ENCODE measurements around the gene PPP1R9B. TPM values are rescaled to one million over a fixed set of nuclear protein-coding genes. Genes with fewer than 3 reads are reported as not detected.
A peak's percentile ranks its signal among the peaks of the same experiment; 100 is the strongest.

The PPP1R9B gene
- total RNA-seq, 2 experiments from 2014 or later = 84.3 to 86.1 TPM

DNA sequence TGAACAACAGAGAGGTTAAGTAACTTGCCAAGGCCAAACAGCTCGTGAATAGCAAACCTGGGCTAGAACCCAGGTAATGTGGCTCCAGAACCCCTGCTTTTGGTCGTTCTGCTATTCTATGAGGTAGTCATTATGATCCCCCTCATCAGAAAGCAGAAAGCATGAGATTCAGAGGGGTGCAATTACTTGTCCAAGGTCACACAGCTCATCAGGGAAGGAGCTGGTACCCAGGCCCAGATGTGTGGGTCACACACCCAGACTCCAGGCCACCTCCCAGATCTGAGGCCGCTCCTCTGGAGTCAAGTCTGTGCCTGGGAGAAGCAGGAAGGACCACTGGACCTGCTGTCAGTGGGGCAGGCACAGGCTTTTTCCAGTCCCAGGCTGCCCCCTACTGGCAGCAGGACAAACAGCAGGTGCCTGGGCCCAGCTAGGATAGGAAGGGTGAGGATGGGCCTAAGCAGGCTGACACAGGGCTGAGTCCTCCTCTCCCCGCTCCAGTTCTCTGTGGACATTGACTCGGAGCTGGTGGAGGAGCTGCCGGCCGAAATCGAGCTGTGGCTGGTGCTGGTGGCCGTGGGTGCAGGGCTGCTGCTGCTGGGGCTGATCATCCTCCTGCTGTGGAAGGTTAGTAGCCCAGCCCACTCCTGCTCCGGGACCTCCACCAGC lies 63.1 kb downstream of the PPP1R9B start:
- no peak overlapping the region for H3K27ac Mint-ChIP-seq
- H3K4me1 Mint-ChIP-seq (ENCODE audit: low read depth) = no peaks in the 10 kb centered on the region
- ChIA-PET CTCF (interaction anchor here (0.6 to 3.3 kb wide), 40 partner anchors 9 to 518 kb away, joined by 3 to 167 read pairs (median 5); partner anchors contain the start of genes DLX3, ITGA3, PDK2 and SAMD14), POLR2A (interaction anchor here (1.0 kb wide), 1 partner anchor 32 kb away, joined by 3 read pairs; no protein-coding TSS in a partner anchor)
- DNase-seq = peak; percentile 85
- H3K36me3 Mint-ChIP-seq = peaks cover 3% of the 10 kb centered on the region
- H3K27me3 Mint-ChIP-seq = no peaks in the 10 kb centered on the region
- H3K9me3 Mint-ChIP-seq = no peaks in the 10 kb centered on the region
- intact Hi-C loops (cut with micrococcal nuclease) = loop anchor here (1.0 to 2.0 kb wide), 2 partner anchors 31 to 60 kb away; partner anchors contain the start of gene ITGA3
- H3K4me3 Mint-ChIP-seq = no peak overlapping the region

Other genes starting within 250 kb of the PPP1R9B start
- gene DLX4, start 181.5 kb downstream of the PPP1R9B start, total RNA-seq = under 1 TPM; 0.52 to 0.87 TPM
- gene DLX3, start 155.5 kb downstream of the PPP1R9B start, total RNA-seq = not detected
- gene ITGA3, start 94.6 kb downstream of the PPP1R9B start, total RNA-seq = 10 to 100 TPM; 15.8 to 17.6 TPM
- gene PDK2, start 55.3 kb downstream of the PPP1R9B start, total RNA-seq = 10 to 100 TPM; 13.3 to 14.6 TPM
- 1 to 10 TPM; 3.4 to 3.7 TPM for gene SAMD14, start 20.5 kb downstream of the PPP1R9B start, total RNA-seq
- under 1 TPM in 1 of 2 experiments, not detected in 1; 0.59 TPM for gene SGCA, start 15.3 kb upstream of the PPP1R9B start, total RNA-seq
- 1 to 10 TPM; 2.3 to 3.7 TPM for gene COL1A1, start 51.0 kb upstream of the PPP1R9B start, total RNA-seq
- under 1 TPM in 1 of 2 experiments, not detected in 1; 0.07 TPM for gene TMEM92, start 123.8 kb upstream of the PPP1R9B start, total RNA-seq
- gene XYLT2, start 195.4 kb upstream of the PPP1R9B start, total RNA-seq = 10 to 100 TPM; 41.3 to 43.3 TPM
- gene MRPL27, start 222.5 kb upstream of the PPP1R9B start, total RNA-seq = 10 to 100 TPM; 53.9 to 64.5 TPM
- gene EME1, start 222.6 kb upstream of the PPP1R9B start, total RNA-seq = 10 to 100 TPM; 47.7 to 48.1 TPM
- gene LRRC59, start 246.8 kb upstream of the PPP1R9B start, total RNA-seq = 10 to 100 TPM; 77.1 to 78.8 TPM